DND-41 (cell line): ENCODE data around the gene PTPRO.

Source experiments
- ATAC-seq: fragments of 200-7000 bp; cut with Tn5 transposase; 3 replicates; pipeline ENCODE4 v1.9.1; 2021; ENCODE audit warnings: low read depth; ENCODE audit not compliant: insufficient read depth
- DNase-seq: peaks from one replicate; pipeline ENCODE4 v3.0.0-alpha.2; 2020
- H2AFZ ChIP-seq: 2 replicates; pipeline ENCODE4 v1.6.0; 2012; ENCODE audit warnings: low read depth, low read length
- H3K27ac ChIP-seq: 2 replicates; pipeline ENCODE4 v1.5.1; 2012; ENCODE audit warnings: low read length, inconsistent platforms
- H3K27me3 ChIP-seq: fragments of 200-600 bp; sonication (generic); 2 replicates; pipeline ENCODE4 v1.6.0; 2012; ENCODE audit warnings: low read length, mild to moderate bottlenecking, inconsistent platforms; ENCODE audit not compliant: insufficient read depth, poor library complexity
- H3K36me3 ChIP-seq: 2 replicates; pipeline ENCODE4 v1.5.1; 2012; ENCODE audit warnings: low read length, inconsistent platforms; ENCODE audit not compliant: insufficient read depth
- H3K4me1 ChIP-seq: 2 replicates; pipeline ENCODE4 v1.5.1; 2012; ENCODE audit warnings: mild to moderate bottlenecking, low read length; ENCODE audit not compliant: insufficient read depth
- H3K4me2 ChIP-seq: 2 replicates; pipeline ENCODE4 v1.6.0; 2012; ENCODE audit warnings: mild to moderate bottlenecking, moderate library complexity, low read length, inconsistent platforms; ENCODE audit not compliant: insufficient read depth
- H3K4me3 ChIP-seq, 2 experiments: fragments of 200-600 bp in 1 of 2; shearing (Covaris generic) in 1 of 2; 2 replicates each; pipeline ENCODE4 v1.5.1; 2012 to 2016; ENCODE audit warnings: inconsistent platforms in 2 of 2, low read length in 2 of 2, mild to moderate bottlenecking in 2 of 2, low read depth in 1 of 2, moderate library complexity in 1 of 2
- H3K79me2 ChIP-seq: 2 replicates; pipeline ENCODE4 v1.6.0; 2012; ENCODE audit warnings: low read length, inconsistent platforms; ENCODE audit not compliant: insufficient read depth
- H3K9ac ChIP-seq: 2 replicates; pipeline ENCODE4 v1.6.0; 2012; ENCODE audit warnings: low read depth, mild to moderate bottlenecking, inconsistent platforms, low read length, moderate library complexity
- H3K9me3 ChIP-seq: 2 replicates; pipeline ENCODE4 v1.5.1; 2012; ENCODE audit warnings: low read length, moderate library complexity, mild to moderate bottlenecking, inconsistent platforms; ENCODE audit not compliant: insufficient read depth, severe bottlenecking
- H4K20me1 ChIP-seq: 2 replicates; pipeline ENCODE4 v1.6.0; 2012; ENCODE audit warnings: low read length; ENCODE audit not compliant: insufficient read depth
- EZH2 ChIP-seq: IDR thresholded peaks from 3 replicates; pipeline ENCODE4 v1.6.1; 2012; ENCODE audit warnings: borderline replicate concordance, low read depth, mild to moderate bottlenecking, moderate library complexity, low read length, inconsistent platforms; ENCODE audit not compliant: severe bottlenecking
- TF ChIP-seq, protein P1 (sequence below): IDR thresholded peaks from 2 replicates; pipeline ENCODE4 v1.5.1; 2012; ENCODE audit warnings: borderline replicate concordance, low read length, moderate library complexity, mild to moderate bottlenecking; ENCODE audit not compliant: poor library complexity, severe bottlenecking; ENCODE audit errors: extremely low read depth

Gene PTPRO

DNA sequence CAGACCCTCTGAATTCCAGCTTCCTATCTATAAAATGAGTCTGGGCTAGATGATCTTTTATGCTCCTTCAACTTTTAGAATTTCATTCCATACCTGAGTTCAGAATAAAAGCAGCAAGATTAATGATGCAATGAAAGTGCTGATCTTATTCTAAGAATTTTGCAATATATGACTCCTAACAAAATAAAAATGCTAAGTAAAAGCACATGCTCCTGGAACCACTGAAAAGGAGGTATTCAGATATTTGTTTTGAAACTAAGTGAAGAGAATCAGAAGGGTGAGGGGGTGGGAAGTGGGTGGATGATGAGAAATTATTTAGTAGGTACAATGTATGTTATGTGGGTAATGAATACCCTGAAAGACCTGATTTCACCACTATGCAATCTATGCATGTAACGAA is 216.6 kb downstream of the PTPRO start:
- ATAC-seq (no peak), DNase-seq (no peak)
- Histone ChIP-seq H4K20me1 (no peaks in the 10 kb centered on the region), H3K4me3 (no peak overlapping the region), H3K4me2 (no peak overlapping the region), H3K4me1 (peaks cover 27% of the 10 kb centered on the region), H3K27ac (no peak overlapping the region), H3K9me3 (no peaks in the 10 kb centered on the region), H3K27me3 (no peaks in the 10 kb centered on the region), H3K36me3 (no peaks in the 10 kb centered on the region), H2AFZ (no peak overlapping the region), H3K9ac (no peak overlapping the region), H3K79me2 (no peaks in the 10 kb centered on the region)
- TF ChIP-seq EZH2 = no peak
- TF ChIP-seq, protein P1, sequence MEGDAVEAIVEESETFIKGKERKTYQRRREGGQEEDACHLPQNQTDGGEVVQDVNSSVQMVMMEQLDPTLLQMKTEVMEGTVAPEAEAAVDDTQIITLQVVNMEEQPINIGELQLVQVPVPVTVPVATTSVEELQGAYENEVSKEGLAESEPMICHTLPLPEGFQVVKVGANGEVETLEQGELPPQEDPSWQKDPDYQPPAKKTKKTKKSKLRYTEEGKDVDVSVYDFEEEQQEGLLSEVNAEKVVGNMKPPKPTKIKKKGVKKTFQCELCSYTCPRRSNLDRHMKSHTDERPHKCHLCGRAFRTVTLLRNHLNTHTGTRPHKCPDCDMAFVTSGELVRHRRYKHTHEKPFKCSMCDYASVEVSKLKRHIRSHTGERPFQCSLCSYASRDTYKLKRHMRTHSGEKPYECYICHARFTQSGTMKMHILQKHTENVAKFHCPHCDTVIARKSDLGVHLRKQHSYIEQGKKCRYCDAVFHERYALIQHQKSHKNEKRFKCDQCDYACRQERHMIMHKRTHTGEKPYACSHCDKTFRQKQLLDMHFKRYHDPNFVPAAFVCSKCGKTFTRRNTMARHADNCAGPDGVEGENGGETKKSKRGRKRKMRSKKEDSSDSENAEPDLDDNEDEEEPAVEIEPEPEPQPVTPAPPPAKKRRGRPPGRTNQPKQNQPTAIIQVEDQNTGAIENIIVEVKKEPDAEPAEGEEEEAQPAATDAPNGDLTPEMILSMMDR = no peak

DNA sequence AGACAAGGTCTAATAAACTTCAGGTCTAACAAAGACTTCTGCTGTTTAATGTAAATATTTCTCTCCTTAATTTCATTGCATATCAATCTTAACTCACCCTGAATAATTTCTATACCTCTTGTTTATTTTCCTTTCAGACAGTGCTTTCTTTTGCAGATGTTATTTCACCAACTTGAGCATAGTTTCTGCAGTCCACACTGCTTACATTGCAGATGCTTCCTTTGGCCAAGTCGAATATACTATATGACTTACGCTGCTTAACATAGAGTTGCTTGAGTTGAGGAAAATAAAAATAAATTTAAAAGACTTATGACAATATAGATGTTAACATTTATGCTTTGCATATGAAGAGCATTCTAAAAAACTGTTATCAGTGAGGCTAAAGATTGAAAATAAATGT is 217.7 kb downstream of the PTPRO start:
- Histone ChIP-seq H3K4me3 (no peak overlapping the region), H2AFZ (no peak overlapping the region), H3K79me2 (no peaks in the 10 kb centered on the region), H3K9ac (no peak overlapping the region), H3K4me1 (peaks cover 16% of the 10 kb centered on the region), H3K4me2 (no peak overlapping the region), H3K27me3 (no peaks in the 10 kb centered on the region), H3K36me3 (no peaks in the 10 kb centered on the region), H4K20me1 (no peaks in the 10 kb centered on the region), H3K9me3 (no peaks in the 10 kb centered on the region), H3K27ac (no peak overlapping the region)
- ATAC-seq (no peak), DNase-seq (no peak)
- TF ChIP-seq, protein P1 = no peak

DNA sequence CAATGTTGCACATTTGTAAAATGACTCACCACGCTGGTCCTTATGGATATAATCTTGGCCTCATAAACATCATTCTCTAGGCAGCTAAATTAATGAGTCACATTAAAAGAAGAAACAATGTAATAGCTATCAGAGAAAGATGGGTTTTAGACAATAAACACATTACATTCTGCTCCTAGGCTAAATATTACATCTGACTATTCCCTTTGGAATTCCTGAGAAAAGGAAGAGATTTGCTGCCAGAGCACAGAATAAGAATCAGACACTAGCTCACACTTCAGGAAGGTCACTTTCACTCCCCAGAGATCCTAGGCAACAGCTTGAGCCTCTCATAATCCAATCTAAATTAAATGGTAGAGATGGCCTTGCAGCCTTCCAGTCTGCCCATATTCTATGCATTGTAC is 218.2 kb downstream of the PTPRO start:
- Histone ChIP-seq H3K79me2 (no peaks in the 10 kb centered on the region), H3K36me3 (no peaks in the 10 kb centered on the region), H3K4me1 (peaks cover 11% of the 10 kb centered on the region), H3K27ac (no peak overlapping the region), H3K4me3 (no peak overlapping the region), H4K20me1 (no peaks in the 10 kb centered on the region), H2AFZ (no peak overlapping the region), H3K4me2 (no peak overlapping the region), H3K9me3 (no peaks in the 10 kb centered on the region), H3K27me3 (no peaks in the 10 kb centered on the region), H3K9ac (no peak overlapping the region)
- TF ChIP-seq EZH2 = no peak
- TF ChIP-seq, protein P1 = no peak
- DNase-seq (no peak), ATAC-seq (no peak)

DNA sequence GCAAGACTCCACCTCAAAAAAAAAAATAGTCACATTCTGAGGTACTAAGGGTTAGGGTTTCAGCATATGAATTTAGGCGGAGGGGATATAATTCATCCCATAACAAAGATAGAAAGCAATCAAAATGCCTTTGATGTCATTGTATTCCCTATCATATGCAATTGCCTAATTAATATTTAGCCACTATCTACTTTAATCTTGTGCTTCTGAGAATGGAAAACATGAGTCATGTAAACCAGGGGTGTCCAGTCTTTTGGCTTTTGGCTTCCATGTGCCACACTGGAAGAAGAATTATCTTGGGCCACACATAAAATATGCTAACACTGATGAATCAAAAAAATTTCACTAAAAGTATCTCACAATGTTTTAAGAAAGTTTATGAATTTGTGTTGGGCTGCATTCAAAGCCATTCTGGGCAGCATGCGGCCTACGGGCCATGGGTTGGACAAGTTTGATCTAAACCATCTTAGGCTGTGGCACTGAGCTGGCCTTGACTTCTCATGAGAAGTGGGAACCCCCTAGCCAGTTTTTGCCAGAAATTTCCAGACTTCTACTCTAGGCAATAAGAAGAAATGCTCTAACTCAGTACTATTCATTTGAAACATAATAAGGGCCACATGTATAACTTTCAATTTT is 219.8 kb downstream of the PTPRO start:
- no peak overlapping the region for H3K27ac ChIP-seq
- no peak for ATAC-seq

More for the DNA sequence above, 219.8 kb downstream of the PTPRO start:
- H3K9ac ChIP-seq = no peak overlapping the region
- no peak overlapping the region for H3K4me3 ChIP-seq
- H3K27me3 ChIP-seq = no peaks in the 10 kb centered on the region
- TF ChIP-seq, protein P1 = no peak
- TF ChIP-seq EZH2 = no peak
- H4K20me1 ChIP-seq = no peaks in the 10 kb centered on the region
- peaks cover 13% of the 10 kb centered on the region for H3K4me1 ChIP-seq
- no peak overlapping the region for H3K4me2 ChIP-seq
- no peaks in the 10 kb centered on the region for H3K36me3 ChIP-seq
- no peaks in the 10 kb centered on the region for H3K79me2 ChIP-seq
- no peak overlapping the region for H2AFZ ChIP-seq
- DNase-seq = no peak
- no peaks in the 10 kb centered on the region for H3K9me3 ChIP-seq
